ENCODE measurements around the gene DYNC2I2. TPM values are rescaled to one million over a fixed set of nuclear protein-coding genes. Genes with fewer than 3 reads are reported as not detected.

DYNC2I2 gene
- total and polyA plus RNA-seq, 4 donors = 32.5 to 84.8 (median 66.0) TPM

DNA sequence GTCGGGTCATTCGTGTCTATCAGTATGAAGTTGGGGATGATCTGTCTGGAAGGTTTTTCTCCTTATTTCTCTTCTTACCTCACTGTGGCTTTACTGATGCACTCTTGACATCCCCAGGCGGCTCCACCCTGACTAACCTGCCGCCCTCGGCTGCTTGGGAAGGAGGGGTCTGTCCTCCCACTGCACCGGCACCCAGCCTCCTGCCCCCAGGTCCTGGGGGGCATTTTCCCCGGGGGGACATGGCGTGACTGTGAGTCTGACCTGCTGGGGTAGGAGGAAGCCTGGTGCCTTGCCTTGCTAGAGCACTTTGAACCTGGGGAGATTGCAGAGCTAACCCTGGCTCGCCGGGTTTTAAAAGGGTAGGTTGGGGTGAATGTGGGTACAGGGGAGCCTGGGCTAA, 27.5 kb downstream of the DYNC2I2 start:
- no peak overlapping the region for H3K4me3 ChIP-seq
- H3K9me3 ChIP-seq (ENCODE audit: control insufficient read depth in 4 of 4, insufficient read depth in 3 of 4, low read length in 3 of 4) = peaks cover 0 to 3% (median 0%) of the 10 kb centered on the region in 4 donors
- no peak overlapping the region for H3K9ac ChIP-seq (ENCODE audit: insufficient read depth in 1 of 2, low read length in 2 of 2)
- no peaks in the 10 kb centered on the region for H3K27me3 ChIP-seq (ENCODE audit: control insufficient read depth in 3 of 3, insufficient read depth in 3 of 3, low read length in 2 of 3)
- ATAC-seq (ENCODE audit: insufficient read depth, low FRiP score) (no peak), DNase-seq (no peak)
- H3K27ac ChIP-seq (ENCODE audit: low read depth in 1 of 2, low read length in 1 of 2) = peak overlapping the region in 1 of 2 donors; percentile 23
- TF ChIP-seq, protein P1, sequence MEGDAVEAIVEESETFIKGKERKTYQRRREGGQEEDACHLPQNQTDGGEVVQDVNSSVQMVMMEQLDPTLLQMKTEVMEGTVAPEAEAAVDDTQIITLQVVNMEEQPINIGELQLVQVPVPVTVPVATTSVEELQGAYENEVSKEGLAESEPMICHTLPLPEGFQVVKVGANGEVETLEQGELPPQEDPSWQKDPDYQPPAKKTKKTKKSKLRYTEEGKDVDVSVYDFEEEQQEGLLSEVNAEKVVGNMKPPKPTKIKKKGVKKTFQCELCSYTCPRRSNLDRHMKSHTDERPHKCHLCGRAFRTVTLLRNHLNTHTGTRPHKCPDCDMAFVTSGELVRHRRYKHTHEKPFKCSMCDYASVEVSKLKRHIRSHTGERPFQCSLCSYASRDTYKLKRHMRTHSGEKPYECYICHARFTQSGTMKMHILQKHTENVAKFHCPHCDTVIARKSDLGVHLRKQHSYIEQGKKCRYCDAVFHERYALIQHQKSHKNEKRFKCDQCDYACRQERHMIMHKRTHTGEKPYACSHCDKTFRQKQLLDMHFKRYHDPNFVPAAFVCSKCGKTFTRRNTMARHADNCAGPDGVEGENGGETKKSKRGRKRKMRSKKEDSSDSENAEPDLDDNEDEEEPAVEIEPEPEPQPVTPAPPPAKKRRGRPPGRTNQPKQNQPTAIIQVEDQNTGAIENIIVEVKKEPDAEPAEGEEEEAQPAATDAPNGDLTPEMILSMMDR (IDR thresholded peaks at IDR 0.05; ENCODE audit: control extremely low read depth, extremely low read depth) = no peak
- peaks cover 13 to 93% (median 60%) of the 10 kb centered on the region in 4 donors for H3K36me3 ChIP-seq (ENCODE audit: control insufficient read depth in 4 of 4, insufficient read depth in 4 of 4, low read length in 4 of 4)
- 89 to 92% methylated on average over 10 of the region's 10 CpGs for WGBS, 2 donors
- H3K4me1 ChIP-seq (ENCODE audit: control insufficient read depth in 5 of 5, insufficient read depth in 5 of 5, low read length in 5 of 5) = no peaks in the 10 kb centered on the region

DNA sequence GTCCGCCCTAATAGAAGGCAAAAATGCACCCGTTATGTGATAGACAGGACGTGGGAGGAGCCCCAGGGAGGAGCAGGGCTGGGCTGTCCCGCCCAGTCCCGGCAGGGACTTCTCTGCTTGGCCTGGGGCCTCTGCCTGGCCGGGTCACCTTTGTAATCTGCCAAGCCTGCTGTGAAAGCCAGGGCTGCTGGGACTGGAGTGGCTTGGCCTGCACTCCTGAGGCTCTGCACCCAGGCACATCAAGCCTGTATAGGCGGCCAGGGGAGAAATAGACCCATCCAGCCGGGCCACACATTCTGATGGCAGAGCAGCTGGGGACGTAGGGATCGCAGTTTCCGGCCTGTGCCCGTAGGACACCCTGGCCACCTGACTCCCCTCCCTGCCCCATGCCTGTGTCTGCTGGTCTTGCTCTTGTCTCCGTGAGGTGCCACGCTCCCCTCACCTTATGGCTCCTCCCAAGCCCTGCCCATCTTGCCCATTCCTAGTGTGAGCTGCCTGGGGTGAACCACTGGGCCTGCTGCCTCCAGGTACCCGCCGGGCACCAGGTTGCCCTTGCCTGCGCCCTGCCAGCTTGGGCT, 28.1 kb downstream of the DYNC2I2 start:
- H3K9ac ChIP-seq (ENCODE audit: insufficient read depth in 1 of 2, low read length in 2 of 2) = no peak overlapping the region
- H3K9me3 ChIP-seq (ENCODE audit: control insufficient read depth in 4 of 4, insufficient read depth in 3 of 4, low read length in 3 of 4) = peaks cover 0 to 3% (median 0%) of the 10 kb centered on the region in 4 donors
- no peak overlapping the region for H3K4me3 ChIP-seq
- peak overlapping the region in 1 of 2 donors; percentile 50 for H3K27ac ChIP-seq (ENCODE audit: low read depth in 1 of 2, low read length in 1 of 2)
- 76 to 79% methylated on average over 17 of the region's 17 CpGs for WGBS, 2 donors
- ATAC-seq (ENCODE audit: insufficient read depth, low FRiP score) (peak; percentile 45), DNase-seq (no peak)
- peaks cover 15 to 89% (median 61%) of the 10 kb centered on the region in 4 donors for H3K36me3 ChIP-seq (ENCODE audit: control insufficient read depth in 4 of 4, insufficient read depth in 4 of 4, low read length in 4 of 4)
- H3K27me3 ChIP-seq (ENCODE audit: control insufficient read depth in 3 of 3, insufficient read depth in 3 of 3, low read length in 2 of 3) = no peaks in the 10 kb centered on the region
- TF ChIP-seq, protein P1 (IDR thresholded peaks at IDR 0.05; ENCODE audit: control extremely low read depth, extremely low read depth) = no peak
- no peaks in the 10 kb centered on the region for H3K4me1 ChIP-seq (ENCODE audit: control insufficient read depth in 5 of 5, insufficient read depth in 5 of 5, low read length in 5 of 5)

DNA sequence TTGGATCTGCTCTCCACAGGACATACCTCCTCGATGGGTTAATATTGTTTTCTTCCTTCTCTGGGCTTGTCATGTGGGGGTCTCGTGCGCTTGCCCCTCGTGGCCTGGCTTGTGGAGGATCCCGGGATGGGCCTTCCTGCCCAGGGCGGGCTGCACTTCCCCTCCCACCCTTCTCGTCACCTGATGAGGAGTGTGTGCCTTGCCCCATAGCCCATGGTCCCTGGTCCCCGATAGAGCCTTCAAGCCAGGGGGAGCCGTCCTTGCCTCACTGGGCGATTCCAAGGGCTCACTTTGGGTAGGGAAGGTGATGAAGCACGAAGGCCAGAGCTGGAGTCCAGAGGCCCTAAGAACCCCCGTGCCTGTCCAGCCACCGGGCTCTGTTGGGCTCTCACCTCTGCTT, 28.7 kb downstream of the DYNC2I2 start:
- Histone ChIP-seq H3K4me3 (no peak overlapping the region), H3K9me3 (ENCODE audit: control insufficient read depth in 4 of 4, insufficient read depth in 3 of 4, low read length in 3 of 4) (peaks cover 0 to 3% (median 0%) of the 10 kb centered on the region in 4 donors), H3K36me3 (ENCODE audit: control insufficient read depth in 4 of 4, insufficient read depth in 4 of 4, low read length in 4 of 4) (peaks cover 15 to 85% (median 59%) of the 10 kb centered on the region in 4 donors), H3K27ac (ENCODE audit: low read depth in 1 of 2, low read length in 1 of 2) (peak overlapping the region in 1 of 2 donors; percentile 26), H3K27me3 (ENCODE audit: control insufficient read depth in 3 of 3, insufficient read depth in 3 of 3, low read length in 2 of 3) (no peaks in the 10 kb centered on the region), H3K4me1 (ENCODE audit: control insufficient read depth in 5 of 5, insufficient read depth in 5 of 5, low read length in 5 of 5) (no peaks in the 10 kb centered on the region), H3K9ac (ENCODE audit: insufficient read depth in 1 of 2, low read length in 2 of 2) (no peak overlapping the region)
- no peak for ATAC-seq (ENCODE audit: insufficient read depth, low FRiP score)
- DNase-seq = no peak
- WGBS, 2 donors = 83 to 85% methylated on average over 13 of the region's 13 CpGs
- TF ChIP-seq, protein P1 (IDR thresholded peaks at IDR 0.05; ENCODE audit: control extremely low read depth, extremely low read depth) = no peak

Data from lung (tissue), 12 donors.